ENCODE measurements around the gene LRP3. TPM values are rescaled to one million over a fixed set of nuclear protein-coding genes. Genes with fewer than 3 reads are reported as not detected.

The LRP3 gene
- total RNA-seq, 1 experiment from 2014 or later = 39.4 TPM

DNA sequence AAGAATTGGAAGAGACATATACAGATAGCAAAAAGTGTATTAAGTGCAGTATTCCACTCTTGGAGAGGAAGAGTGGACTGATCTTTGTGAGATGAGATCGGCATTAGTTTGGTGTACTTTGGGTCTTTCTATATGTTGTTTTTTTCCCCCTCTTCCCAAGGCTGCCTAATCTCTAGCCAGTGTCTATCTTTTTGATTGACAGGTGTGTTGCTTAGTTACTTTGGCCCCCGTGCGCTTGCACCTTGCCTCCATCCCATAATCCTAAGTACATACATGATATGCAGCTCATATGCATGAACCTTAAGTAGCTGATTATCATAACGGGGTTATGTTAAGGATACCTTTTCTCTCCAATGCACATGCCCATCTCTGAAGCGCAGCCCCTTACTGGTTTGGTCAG, 35.8 kb downstream of the LRP3 start:
- Histone ChIP-seq H3K27ac (ENCODE audit: low read depth, low read length, poor library complexity, severe bottlenecking) (no peak overlapping the region), H3K4me3 (ENCODE audit: low read depth, low read length, poor library complexity, severe bottlenecking) (no peak overlapping the region), H3K36me3 (ENCODE audit: insufficient read depth, low read length, poor library complexity, severe bottlenecking) (no peaks in the 10 kb centered on the region), H3K27me3 (replicated peaks; ENCODE audit: insufficient read depth, low read depth, low read length, poor library complexity) (peaks cover 38% of the 10 kb centered on the region), H3K4me1 (ENCODE audit: insufficient read depth, low read length, poor library complexity, severe bottlenecking) (no peaks in the 10 kb centered on the region), H3K9me3 (ENCODE audit: low read depth, low read length, poor library complexity, severe bottlenecking) (peaks cover 19% of the 10 kb centered on the region)
- ChIA-PET CTCF (no interaction called here), POLR2A (ENCODE audit: low non-redundant PET) (no interaction called here)
- intact Hi-C loops (cut with micrococcal nuclease; ENCODE audit: unreplicated experiment) = no loop called here
- no TSS peak for BruUV-seq (replicated peaks)
- no peak for DNase-seq (ENCODE audit: low spot score)
- no peak for TF ChIP-seq EZH2 (IDR thresholded peaks at IDR 0.05; ENCODE audit: borderline replicate concordance, low read depth, low read length, poor library complexity, severe bottlenecking)
- TF ChIP-seq CTCF (conservative IDR thresholded peaks at IDR 0.05; ENCODE audit: low read depth, low read length) = no peak

DNA sequence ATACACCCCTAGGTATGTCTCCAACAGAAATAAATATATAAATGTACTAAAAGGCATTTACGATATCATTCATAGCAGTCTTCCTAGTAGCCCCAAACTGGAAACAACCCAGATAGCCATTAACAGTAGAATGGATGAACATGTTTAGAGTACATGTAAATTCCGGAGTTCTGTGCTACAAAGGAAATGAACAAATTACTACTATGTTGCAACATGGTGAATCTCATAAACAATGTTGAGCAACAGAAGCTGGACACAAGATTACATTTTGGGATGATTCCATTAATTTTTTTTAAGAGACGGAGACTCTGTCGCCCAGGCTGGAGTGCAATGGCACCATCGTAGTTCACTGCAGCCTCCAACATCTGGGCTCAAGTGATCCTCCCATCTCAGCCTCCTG, 37.4 kb downstream of the LRP3 start:
- H3K9me3 ChIP-seq (ENCODE audit: low read depth, low read length, poor library complexity, severe bottlenecking) = peaks cover 19% of the 10 kb centered on the region
- no peak overlapping the region for H3K27ac ChIP-seq (ENCODE audit: low read depth, low read length, poor library complexity, severe bottlenecking)
- H3K4me3 ChIP-seq (ENCODE audit: low read depth, low read length, poor library complexity, severe bottlenecking) = no peak overlapping the region
- H3K27me3 ChIP-seq (replicated peaks; ENCODE audit: insufficient read depth, low read depth, low read length, poor library complexity) = peaks cover 23% of the 10 kb centered on the region
- no peak for DNase-seq (ENCODE audit: low spot score)
- BruUV-seq (replicated peaks) = no TSS peak
- no peaks in the 10 kb centered on the region for H3K36me3 ChIP-seq (ENCODE audit: insufficient read depth, low read length, poor library complexity, severe bottlenecking)
- intact Hi-C loops (cut with micrococcal nuclease; ENCODE audit: unreplicated experiment) = no loop called here
- POLR2A ChIA-PET (ENCODE audit: low non-redundant PET) = no interaction called here
- TF ChIP-seq EZH2 (IDR thresholded peaks at IDR 0.05; ENCODE audit: borderline replicate concordance, low read depth, low read length, poor library complexity, severe bottlenecking) (no peak), CTCF (conservative IDR thresholded peaks at IDR 0.05; ENCODE audit: low read depth, low read length) (no peak)
- H3K4me1 ChIP-seq (ENCODE audit: insufficient read depth, low read length, poor library complexity, severe bottlenecking) = no peaks in the 10 kb centered on the region
- CTCF ChIA-PET = no interaction called here

DNA sequence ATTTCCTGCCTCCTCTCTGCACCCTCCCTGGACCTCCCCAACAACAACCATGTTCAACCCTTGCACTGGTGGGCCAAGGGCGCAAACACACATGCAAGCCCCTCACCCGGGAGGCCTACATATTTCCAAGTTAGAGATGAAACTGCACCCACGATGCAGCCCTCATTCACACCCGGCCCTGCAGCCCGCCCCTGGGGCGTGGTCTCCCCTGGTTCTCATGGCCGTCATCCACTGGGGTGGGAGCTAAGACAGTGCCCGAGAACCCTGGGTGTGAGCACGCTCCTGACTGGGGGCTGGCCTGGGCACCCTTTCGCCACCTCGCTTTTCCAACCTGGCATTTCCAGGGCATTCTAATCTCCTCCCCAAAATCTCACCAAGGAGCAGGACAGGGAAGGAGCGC, 38.5 kb downstream of the LRP3 start:
- Histone ChIP-seq H3K27me3 (replicated peaks; ENCODE audit: insufficient read depth, low read depth, low read length, poor library complexity) (peaks cover 11% of the 10 kb centered on the region), H3K27ac (ENCODE audit: low read depth, low read length, poor library complexity, severe bottlenecking) (no peak overlapping the region), H3K4me1 (ENCODE audit: insufficient read depth, low read length, poor library complexity, severe bottlenecking) (no peaks in the 10 kb centered on the region), H3K36me3 (ENCODE audit: insufficient read depth, low read length, poor library complexity, severe bottlenecking) (no peaks in the 10 kb centered on the region), H3K9me3 (ENCODE audit: low read depth, low read length, poor library complexity, severe bottlenecking) (peaks cover 13% of the 10 kb centered on the region), H3K4me3 (ENCODE audit: low read depth, low read length, poor library complexity, severe bottlenecking) (no peak overlapping the region)
- POLR2A ChIA-PET (ENCODE audit: low non-redundant PET) = no interaction called here
- BruUV-seq (replicated peaks) = no TSS peak
- intact Hi-C loops (cut with micrococcal nuclease; ENCODE audit: unreplicated experiment) = no loop called here
- TF ChIP-seq CTCF (conservative IDR thresholded peaks at IDR 0.05; ENCODE audit: low read depth, low read length) = no peak
- no peak for TF ChIP-seq EZH2 (IDR thresholded peaks at IDR 0.05; ENCODE audit: borderline replicate concordance, low read depth, low read length, poor library complexity, severe bottlenecking)
- DNase-seq (ENCODE audit: low spot score) = no peak
- CTCF ChIA-PET = no interaction called here

All from A673 (cell line).